CD4-positive, alpha-beta memory T cell (primary cell): ENCODE measurements around the gene FAM170B. TPM values are rescaled to one million over a fixed set of nuclear protein-coding genes. Genes with fewer than 3 reads are reported as not detected.

Experiments used
- CTCF ChIA-PET: fragments of 350-600 bp; sonication (Branson Sonifier 250); formaldehyde crosslinking; loops from one replicate; lab custom pipeline; 2021; ENCODE audit warnings: inconsistent platforms; ENCODE audit not compliant: partially characterized antibody; lab: Charles Lee
- POLR2A ChIA-PET: fragments of 350-600 bp; sonication (Branson Sonifier 250); formaldehyde crosslinking; loops from one replicate; lab custom pipeline; 2021; ENCODE audit not compliant: partially characterized antibody; lab: Charles Lee
- DNase-seq, 5 donors: peaks; one replicate each; pipeline versions ENCODE4 v3.0.0 to v3.0.0-alpha.2; 2020 to 2022; ENCODE audit warnings: mixed read lengths in 1 of 5
- H3K27ac ChIP-seq: one replicate; pipeline ENCODE4 v1.7.0; 2013; ENCODE audit warnings: low read depth, low read length
- H3K27me3 ChIP-seq: 2 replicates; pipeline ENCODE4 v1.7.0; 2013; ENCODE audit warnings: mild to moderate bottlenecking, low read length, moderate library complexity; ENCODE audit not compliant: insufficient read depth
- H3K36me3 ChIP-seq: 2 replicates; pipeline ENCODE4 v1.7.0; 2013; ENCODE audit warnings: mild to moderate bottlenecking, low read length, moderate library complexity; ENCODE audit not compliant: insufficient read depth
- H3K4me1 ChIP-seq: 2 replicates; pipeline ENCODE4 v1.7.0; 2013; ENCODE audit warnings: mild to moderate bottlenecking, low read length, moderate library complexity; ENCODE audit not compliant: insufficient read depth
- H3K4me3 ChIP-seq, 2 donors: one replicate each; pipeline ENCODE4 v1.7.0; 2013; ENCODE audit warnings: low read length in 2 of 2, mild to moderate bottlenecking in 1 of 2
- H3K9me3 ChIP-seq, 2 donors: one replicate each; pipeline ENCODE4 v1.7.0; 2013; ENCODE audit warnings: low read length in 2 of 2, control low read depth in 1 of 2; ENCODE audit not compliant: control insufficient read depth in 1 of 2
- H3K27ac Mint-ChIP-seq, 7 donors: one replicate each; pipeline ENCODE4 v1.8.0; 2020 to 2021; ENCODE audit warnings: mixed read lengths in 7 of 7, mild to moderate bottlenecking in 6 of 7, inconsistent platforms in 3 of 7, moderate library complexity in 3 of 7
- H3K27me3 Mint-ChIP-seq, 2 donors: one replicate each; pipeline ENCODE4 v1.8.0; 2020 to 2021; ENCODE audit warnings: mixed read lengths in 2 of 2
- H3K36me3 Mint-ChIP-seq, 2 donors: one replicate each; pipeline ENCODE4 v1.8.0; 2020 to 2021; ENCODE audit warnings: mixed read lengths in 2 of 2, inconsistent platforms in 1 of 2, mild to moderate bottlenecking in 1 of 2
- H3K4me1 Mint-ChIP-seq, 4 donors: one replicate each; pipeline ENCODE4 v1.8.0; 2020 to 2021; ENCODE audit warnings: mixed read lengths in 4 of 4, mild to moderate bottlenecking in 1 of 4
- H3K4me3 Mint-ChIP-seq, 8 donors: one replicate each; pipeline ENCODE4 v1.8.0; 2020 to 2021; ENCODE audit warnings: mixed read lengths in 8 of 8, mild to moderate bottlenecking in 7 of 8, moderate library complexity in 6 of 8, inconsistent platforms in 3 of 8
- H3K9me3 Mint-ChIP-seq, 8 donors: one replicate each; pipeline ENCODE4 v1.8.0; 2020 to 2021; ENCODE audit warnings: mixed read lengths in 8 of 8, mild to moderate bottlenecking in 5 of 8, inconsistent platforms in 3 of 8, moderate library complexity in 1 of 8
- intact Hi-C: fragments of 100-400 bp; cut with micrococcal nuclease; formaldehyde crosslinking; loops from one replicate; pipeline ENCODE4 v1.15.1; 2023
- polyA plus RNA-seq, 2 donors: library from polyadenylated mRNA; unstranded; fragments of 300-500 nt; fragmentation: Illumina TruSeq; gene quantifications; one replicate each; pipeline ENCODE4 v1.2.3, GENCODE V29; 2021
- total RNA-seq, 2 experiments: library from RNA; stranded (reverse); gene quantifications; one replicate each; pipeline ENCODE4 v1.2.3, GENCODE V29; 2021

The FAM170B gene
- total and polyA plus RNA-seq, 4 experiments from 2014 or later, result not detected

DNA sequence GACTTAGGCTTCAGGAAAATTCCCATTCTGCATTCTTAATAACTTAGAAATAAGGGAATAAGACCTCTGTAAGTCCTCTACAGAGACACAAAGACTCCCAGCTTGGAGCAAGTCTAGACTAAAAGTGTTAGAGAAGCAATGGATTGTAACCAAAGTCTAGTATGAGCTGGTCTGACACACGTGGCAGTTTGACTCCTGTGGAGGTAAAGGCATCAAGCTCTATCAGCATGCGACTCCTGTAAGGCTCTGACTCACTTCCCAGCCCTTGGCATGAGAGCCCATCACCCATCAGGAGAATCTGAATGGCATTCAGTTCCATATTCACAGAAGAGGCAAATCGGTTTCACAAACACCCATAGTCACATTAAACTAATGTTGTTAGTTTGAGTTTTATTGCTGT lies 14.1 kb downstream of the FAM170B start:
- Histone ChIP-seq H3K27ac (no peak overlapping the region), H3K27me3 (peaks cover under 1% of the 10 kb centered on the region), H3K9me3 (no peaks in the 10 kb centered on the region), H3K36me3 (no peaks in the 10 kb centered on the region), H3K4me3 (no peak overlapping the region), H3K4me1 (no peaks in the 10 kb centered on the region)
- intact Hi-C loops, result no loop called here
- Mint-ChIP-seq H3K27ac (no peak overlapping the region), H3K36me3 (no peaks in the 10 kb centered on the region), H3K4me1 (peaks cover 0 to 7% (median 1%) of the 10 kb centered on the region in 4 donors), H3K27me3 (peaks cover 6 to 10% of the 10 kb centered on the region in 2 donors), H3K9me3 (peaks cover 0 to 6% (median 0%) of the 10 kb centered on the region in 8 donors), H3K4me3 (no peak overlapping the region)
- ChIA-PET CTCF (no interaction called here), POLR2A (no interaction called here)
- DNase-seq, result no peak

DNA sequence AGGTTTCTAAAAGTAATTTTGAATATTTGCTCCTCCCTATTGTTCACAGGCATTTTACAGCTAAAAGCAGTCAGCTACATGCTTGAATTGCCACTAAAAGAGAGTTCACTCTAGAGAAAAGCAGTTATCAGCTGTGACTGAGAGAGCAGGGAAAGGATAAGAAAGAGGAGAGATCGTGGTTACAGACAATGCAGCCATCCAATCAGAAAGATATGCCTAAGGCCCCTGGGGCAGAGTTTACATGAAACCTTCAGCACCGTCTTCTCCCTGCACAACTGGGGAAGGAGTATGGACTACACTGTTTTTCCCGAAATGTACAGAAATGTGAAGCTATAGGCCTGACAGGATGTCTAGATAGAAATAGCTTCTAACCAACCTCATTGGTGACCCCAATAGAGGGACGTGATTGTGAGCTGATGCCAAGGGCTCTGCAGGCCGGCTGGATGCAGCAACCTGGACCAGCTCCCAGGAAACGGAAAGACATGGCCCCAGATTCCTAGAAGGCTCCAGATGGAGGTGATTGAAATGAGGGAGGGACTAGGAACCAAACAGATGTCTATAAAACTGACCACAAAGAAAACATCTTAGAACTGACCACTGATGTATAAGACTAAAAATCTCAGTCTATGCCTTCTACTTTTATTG lies 15.3 kb downstream of the FAM170B start:
- Histone ChIP-seq H3K4me1 (no peaks in the 10 kb centered on the region), H3K27ac (no peak overlapping the region), H3K27me3 (peaks cover 3% of the 10 kb centered on the region), H3K9me3 (no peaks in the 10 kb centered on the region), H3K4me3 (no peak overlapping the region), H3K36me3 (no peaks in the 10 kb centered on the region)
- no peak overlapping the region for H3K4me3 Mint-ChIP-seq
- no peaks in the 10 kb centered on the region for H3K36me3 Mint-ChIP-seq
- H3K27ac Mint-ChIP-seq, result no peak overlapping the region
- peaks cover 0 to 2% (median 0%) of the 10 kb centered on the region in 8 donors for H3K9me3 Mint-ChIP-seq
- no peak for DNase-seq
- intact Hi-C loops, result no loop called here
- CTCF ChIA-PET, result no interaction called here
- peaks cover 0 to 7% (median 4%) of the 10 kb centered on the region in 4 donors for H3K4me1 Mint-ChIP-seq
- peaks cover 14 to 16% of the 10 kb centered on the region in 2 donors for H3K27me3 Mint-ChIP-seq
- POLR2A ChIA-PET, result no interaction called here

DNA sequence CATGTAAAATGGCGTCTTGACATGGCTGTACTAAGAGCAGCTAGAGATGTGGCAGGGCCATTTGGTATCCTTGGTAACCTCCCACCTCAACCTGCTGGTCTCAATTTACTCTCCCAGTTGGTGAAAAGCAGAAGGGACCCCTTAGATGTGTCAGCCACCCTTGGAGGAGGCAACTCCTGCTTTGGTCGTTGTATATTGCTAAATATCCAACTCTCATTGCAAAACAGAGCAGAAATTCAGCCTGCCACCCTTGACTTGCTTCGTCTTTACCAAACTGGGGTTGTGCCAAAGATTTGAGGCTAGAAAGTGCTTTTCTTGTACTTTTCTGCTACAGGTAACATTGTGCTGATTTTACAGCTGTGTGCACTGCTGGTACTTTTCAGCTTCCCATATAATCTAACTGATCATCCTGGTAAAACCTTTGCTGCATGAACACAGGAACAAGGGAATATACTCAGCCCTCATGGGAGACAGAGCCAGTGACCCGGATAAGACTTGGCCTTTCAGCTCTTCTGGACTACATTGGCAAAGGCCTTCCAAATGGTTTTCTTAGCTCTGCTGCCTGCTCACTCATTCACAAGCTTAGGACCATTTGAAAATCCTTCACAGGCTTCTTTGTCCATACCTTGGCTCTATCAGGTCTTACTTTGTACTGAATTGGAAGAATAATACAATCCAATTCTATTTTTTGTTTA lies 16.3 kb downstream of the FAM170B start:
- Mint-ChIP-seq H3K36me3 (no peaks in the 10 kb centered on the region), H3K27ac (no peak overlapping the region), H3K9me3 (peaks cover 0 to 2% (median 0%) of the 10 kb centered on the region in 8 donors), H3K27me3 (peaks cover 14 to 21% of the 10 kb centered on the region in 2 donors), H3K4me1 (peaks cover 0 to 7% (median 4%) of the 10 kb centered on the region in 4 donors), H3K4me3 (no peak overlapping the region)
- CTCF ChIA-PET, result no interaction called here
- Histone ChIP-seq H3K27me3 (peaks cover 3% of the 10 kb centered on the region), H3K4me1 (no peaks in the 10 kb centered on the region), H3K27ac (no peak overlapping the region), H3K9me3 (no peaks in the 10 kb centered on the region), H3K4me3 (no peak overlapping the region), H3K36me3 (no peaks in the 10 kb centered on the region)
- DNase-seq, result no peak
- POLR2A ChIA-PET, result no interaction called here
- intact Hi-C loops, result no loop called here

DNA sequence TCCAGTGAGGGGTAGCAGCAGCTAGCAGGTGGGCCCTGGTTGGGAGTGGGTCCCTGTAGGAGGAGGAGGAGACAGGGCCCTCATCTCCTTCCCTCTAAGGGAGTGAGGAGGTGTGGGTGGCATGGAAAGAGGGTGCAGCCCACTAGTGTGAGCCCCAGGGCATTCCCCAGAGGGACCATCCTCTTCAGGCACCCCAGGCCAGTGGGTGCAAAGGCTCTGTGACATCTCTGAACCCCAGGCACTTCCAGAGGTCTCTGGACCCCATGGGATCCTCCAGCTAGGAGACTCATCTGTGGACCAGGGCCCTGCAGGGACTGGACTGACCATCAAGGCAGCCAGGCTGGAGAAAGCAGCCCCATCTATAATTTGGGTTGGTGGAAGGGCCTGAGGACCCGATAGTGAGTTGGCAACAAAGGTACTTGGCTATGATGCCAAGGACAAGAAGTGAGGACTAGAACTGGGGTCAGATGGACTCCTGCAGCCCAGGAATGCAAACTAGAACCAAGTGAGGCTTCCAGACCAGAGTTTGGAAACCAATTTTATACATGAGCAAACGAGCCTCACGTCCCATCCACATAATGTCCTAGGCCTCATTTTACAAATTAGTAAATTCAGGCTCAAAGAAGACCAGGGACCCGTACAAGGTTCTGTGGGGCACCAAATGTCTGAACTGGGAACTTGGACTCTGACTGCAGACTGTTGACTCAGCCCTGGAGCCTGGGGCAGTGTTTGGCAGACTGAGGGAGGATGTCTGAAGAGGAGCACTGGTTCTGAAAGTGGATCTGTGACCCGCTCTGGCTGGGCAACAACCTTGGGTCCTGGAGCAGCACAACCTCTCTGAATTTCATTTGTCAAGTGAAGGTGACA lies 17.1 kb downstream of the FAM170B start:
- intact Hi-C loops, result no loop called here
- Histone ChIP-seq H3K27me3 (peaks cover 3% of the 10 kb centered on the region), H3K4me3 (no peak overlapping the region), H3K9me3 (no peaks in the 10 kb centered on the region), H3K36me3 (no peaks in the 10 kb centered on the region), H3K27ac (no peak overlapping the region), H3K4me1 (no peaks in the 10 kb centered on the region)
- Mint-ChIP-seq H3K9me3 (peaks cover 0 to under 1% (median 0%) of the 10 kb centered on the region in 8 donors), H3K4me1 (peaks cover 0 to 7% (median 4%) of the 10 kb centered on the region in 4 donors), H3K4me3 (no peak overlapping the region), H3K36me3 (no peaks in the 10 kb centered on the region), H3K27ac (no peak overlapping the region), H3K27me3 (peaks cover 14 to 23% of the 10 kb centered on the region in 2 donors)
- CTCF ChIA-PET, result no interaction called here
- POLR2A ChIA-PET, result no interaction called here
- DNase-seq, result no peak

DNA sequence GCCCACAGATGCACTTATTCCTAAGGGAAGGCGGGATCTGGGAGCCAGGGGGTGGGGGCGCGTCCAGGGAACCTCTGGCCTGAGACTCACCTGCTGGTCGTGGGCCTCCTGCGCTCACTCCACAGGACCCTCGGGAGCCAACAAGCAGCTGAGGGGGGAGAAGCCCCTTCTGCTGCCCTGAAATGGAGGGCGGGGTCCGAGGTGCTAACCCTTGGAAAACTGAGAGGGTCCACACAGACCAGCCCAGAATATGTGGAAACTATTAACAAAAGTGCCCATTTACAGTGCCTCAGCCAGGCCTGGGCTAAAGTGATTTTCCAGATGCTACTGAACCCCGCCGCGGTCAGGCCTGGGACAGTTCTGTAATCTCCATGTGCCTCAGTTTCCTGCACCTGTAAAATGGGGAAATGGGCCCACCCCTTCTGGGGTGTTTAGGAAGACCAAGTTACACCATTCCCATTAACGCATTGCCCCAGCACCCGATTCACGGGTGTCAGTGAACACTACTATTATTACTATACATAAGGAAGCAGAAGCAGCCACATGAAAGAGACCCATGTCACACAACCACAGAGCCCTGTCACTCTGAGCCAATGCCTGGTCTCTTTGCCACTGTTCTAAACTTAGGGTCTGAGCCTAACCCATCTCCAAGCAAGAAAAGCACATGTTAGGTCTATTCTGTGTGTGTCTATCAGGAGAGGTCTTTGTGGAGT lies 17.9 kb downstream of the FAM170B start:
- no peak for DNase-seq
- intact Hi-C loops, result no loop called here
- Histone ChIP-seq H3K9me3 (no peaks in the 10 kb centered on the region), H3K27me3 (peaks cover 3% of the 10 kb centered on the region), H3K27ac (no peak overlapping the region), H3K36me3 (no peaks in the 10 kb centered on the region), H3K4me3 (no peak overlapping the region), H3K4me1 (no peaks in the 10 kb centered on the region)
- peak overlapping the region in 4 of 8 donors; percentile 29 to 67 (median 50) for H3K4me3 Mint-ChIP-seq
- no peak overlapping the region for H3K27ac Mint-ChIP-seq
- ChIA-PET POLR2A (no interaction called here), CTCF (no interaction called here)
- no peaks in the 10 kb centered on the region for H3K36me3 Mint-ChIP-seq
- H3K9me3 Mint-ChIP-seq, result no peaks in the 10 kb centered on the region
- H3K4me1 Mint-ChIP-seq, result peaks cover 0 to 7% (median 4%) of the 10 kb centered on the region in 4 donors
- peaks cover 14 to 23% of the 10 kb centered on the region in 2 donors for H3K27me3 Mint-ChIP-seq

DNA sequence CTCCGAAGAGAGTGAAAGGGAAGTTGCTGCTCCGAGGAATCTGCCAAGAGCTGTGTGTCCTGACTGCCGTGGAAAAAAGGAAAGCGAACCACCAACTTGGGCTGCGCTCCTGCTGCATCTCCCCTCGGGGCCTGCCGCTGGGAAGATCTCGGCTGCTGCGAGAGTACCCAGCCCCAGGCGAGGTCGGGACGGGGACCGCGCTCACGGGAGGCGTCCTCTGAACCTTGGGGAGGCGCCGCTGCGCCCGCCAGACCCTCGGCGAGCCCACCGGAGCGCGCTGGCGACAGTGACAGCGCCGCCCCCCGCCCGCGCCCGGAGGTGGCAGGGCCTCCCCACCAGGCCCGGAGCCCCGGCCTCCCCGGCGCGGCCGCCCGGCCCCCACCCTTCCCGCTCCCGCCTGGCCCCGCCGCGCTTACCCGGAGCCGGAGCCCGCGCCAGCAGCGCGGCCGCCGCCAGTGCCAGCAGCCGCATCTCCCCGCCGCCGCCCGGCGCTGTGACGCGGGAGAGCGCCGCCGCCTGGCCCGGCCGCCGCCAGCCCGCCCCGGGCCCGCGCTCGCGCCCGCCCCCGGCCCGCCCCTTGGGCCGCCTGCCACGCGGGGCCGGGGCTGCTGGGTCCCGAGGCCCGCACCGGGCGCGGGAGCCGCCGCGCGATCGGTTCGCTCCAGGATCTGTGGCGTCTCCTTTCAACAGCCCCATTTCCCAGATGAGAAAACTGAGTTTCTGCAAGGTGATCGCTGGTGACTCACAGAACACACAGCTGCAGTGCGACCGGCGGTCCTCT lies 18.6 kb downstream of the FAM170B start, which contains the start of gene VSTM4:
TSS of gene VSTM4 (minus strand) at position 508 of the 781 bp plus-strand sequence. CDS start at position 471, 37 bp downstream.
- POLR2A ChIA-PET, result no interaction called here

More for the DNA sequence above, 18.6 kb downstream of the FAM170B start, which contains the start of gene VSTM4:
- peak within 1 kb of the TSS in 7 of 8 donors; percentile 21 to 67 (median 45) for H3K4me3 Mint-ChIP-seq
- no peaks in the 10 kb centered on the region for H3K4me1 ChIP-seq
- H3K27me3 Mint-ChIP-seq, result peaks cover 13 to 23% of the 10 kb centered on the region in 2 donors
- H3K27me3 ChIP-seq, result peaks cover 3% of the 10 kb centered on the region
- DNase-seq, result no peak
- H3K27ac ChIP-seq, result no peak within 1 kb of the TSS
- CTCF ChIA-PET, result no interaction called here
- H3K9me3 ChIP-seq, result no peaks in the 10 kb centered on the region
- H3K4me1 Mint-ChIP-seq, result peaks cover 0 to 7% (median 4%) of the 10 kb centered on the region in 4 donors
- H3K4me3 ChIP-seq, result no peak within 1 kb of the TSS
- no peak within 1 kb of the TSS for H3K27ac Mint-ChIP-seq
- H3K36me3 ChIP-seq, result no peaks in the 10 kb centered on the region
- no peaks in the 10 kb centered on the region for H3K36me3 Mint-ChIP-seq
- intact Hi-C loops, result no loop called here
- H3K9me3 Mint-ChIP-seq, result no peaks in the 10 kb centered on the region
